ENCODE results near the gene LRFN3.
"Not testable (repeated sequence)": the region's sequence is repeated elsewhere in the genome, so short reads cannot be mapped to it uniquely, and the experiment has no call there.

LRFN3 gene

DNA sequence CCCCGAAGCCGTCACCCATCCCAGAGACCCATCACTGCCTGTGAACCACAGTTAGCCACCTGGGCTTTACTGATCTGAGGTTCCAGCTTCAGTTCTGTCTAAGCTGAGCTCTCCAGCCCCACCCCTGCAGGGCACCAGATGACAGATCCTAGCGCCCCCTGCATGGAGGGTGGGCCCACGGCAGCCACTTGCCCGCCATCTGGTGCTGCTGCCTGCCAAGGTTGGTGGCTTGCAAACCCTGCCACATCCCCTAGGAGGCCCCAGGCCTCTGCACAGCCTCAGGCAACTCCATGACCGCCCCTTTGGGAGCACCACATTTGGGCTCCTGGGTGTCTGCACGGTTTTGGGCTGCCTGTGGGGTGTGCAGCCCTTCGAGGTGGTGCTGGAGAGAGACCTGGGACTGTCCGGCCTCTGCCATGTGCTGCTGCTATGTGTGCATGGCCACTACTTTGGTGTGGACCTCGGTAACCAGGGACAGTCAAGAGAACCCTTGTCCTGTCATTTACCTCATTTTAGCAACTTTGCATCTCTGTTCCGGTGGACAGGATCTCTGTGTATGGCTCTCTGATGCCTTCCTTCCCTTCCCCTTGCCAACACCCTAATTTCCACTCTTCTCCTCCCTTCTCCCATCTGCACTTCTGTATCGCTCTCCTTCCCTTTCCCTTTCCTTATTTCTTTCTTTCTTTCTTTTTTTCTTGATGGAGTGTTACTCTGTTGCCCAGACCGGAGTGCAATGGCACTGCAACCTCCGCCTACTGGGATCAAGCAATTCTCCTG lies 41.5 kb downstream of the LRFN3 start:
- peak; percentile 11 to 14 for DNase-seq

DNA sequence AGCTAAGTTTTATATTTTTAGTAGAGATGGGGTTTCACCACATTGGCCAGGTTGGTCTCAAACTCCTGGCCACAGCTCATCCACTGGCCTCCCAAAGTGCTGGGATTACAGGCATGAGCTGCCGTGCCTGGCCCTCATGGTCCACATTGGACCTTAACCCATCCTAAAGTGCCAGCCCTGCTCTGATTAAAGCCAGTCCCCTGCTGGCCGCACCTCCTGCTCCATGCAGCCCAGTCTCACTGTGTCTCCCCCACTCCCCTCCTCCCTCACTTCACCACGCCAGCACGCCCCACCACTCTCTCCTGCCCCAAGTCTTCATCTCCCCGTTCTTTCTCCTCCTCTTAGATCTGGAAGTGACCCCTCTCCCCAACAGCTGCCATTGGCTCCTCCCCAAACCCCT lies 42.1 kb downstream of the LRFN3 start:
- DNase-seq, result no peak

DNA sequence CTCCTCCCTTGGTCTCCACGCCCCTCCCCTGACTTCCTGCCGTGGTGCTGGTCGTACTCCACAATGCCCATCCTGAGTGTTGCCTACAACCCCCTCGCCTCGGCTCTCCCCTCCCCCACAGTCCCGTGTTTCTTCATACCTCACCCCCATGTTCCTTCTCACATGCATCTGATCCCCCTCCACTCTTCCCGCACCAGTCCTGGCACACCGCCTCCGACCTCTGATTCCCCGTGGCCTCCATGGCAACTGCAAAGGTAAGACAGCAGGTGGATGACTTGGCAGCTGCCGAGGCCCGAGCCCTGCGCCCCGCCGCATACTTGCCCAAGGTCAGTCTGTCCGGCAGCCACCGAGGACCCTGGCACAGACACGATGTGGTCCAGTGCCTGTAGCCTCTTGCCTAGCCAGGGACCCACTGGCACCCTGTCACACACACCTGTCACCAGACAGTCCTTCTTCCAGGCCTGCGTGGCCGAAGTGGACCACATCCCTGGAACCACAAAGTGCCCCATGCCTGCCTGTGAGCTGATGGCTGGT lies 42.7 kb downstream of the LRFN3 start:
- DNase-seq, result no peak

DNA sequence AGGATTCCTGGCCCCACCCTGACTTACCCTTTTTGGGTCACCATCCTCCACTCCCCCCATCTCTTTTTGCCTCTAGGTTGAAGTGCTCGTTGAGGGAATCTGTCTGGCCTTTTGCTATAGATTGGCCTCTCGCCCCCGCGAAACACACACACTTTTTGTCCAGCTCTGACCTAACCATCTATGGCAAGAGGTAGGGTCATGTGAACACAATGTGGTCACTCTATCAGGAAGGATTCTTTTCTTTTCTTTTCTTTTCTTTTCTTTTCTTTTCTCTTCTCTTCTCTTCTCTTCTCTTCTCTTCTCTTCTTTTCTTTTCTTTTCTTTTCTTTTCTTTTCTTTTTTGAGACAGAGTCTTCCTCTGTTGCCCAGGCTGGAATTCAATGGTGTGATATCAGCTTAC lies 44.8 kb downstream of the LRFN3 start:
- not testable (repeated sequence) for DNase-seq

DNA sequence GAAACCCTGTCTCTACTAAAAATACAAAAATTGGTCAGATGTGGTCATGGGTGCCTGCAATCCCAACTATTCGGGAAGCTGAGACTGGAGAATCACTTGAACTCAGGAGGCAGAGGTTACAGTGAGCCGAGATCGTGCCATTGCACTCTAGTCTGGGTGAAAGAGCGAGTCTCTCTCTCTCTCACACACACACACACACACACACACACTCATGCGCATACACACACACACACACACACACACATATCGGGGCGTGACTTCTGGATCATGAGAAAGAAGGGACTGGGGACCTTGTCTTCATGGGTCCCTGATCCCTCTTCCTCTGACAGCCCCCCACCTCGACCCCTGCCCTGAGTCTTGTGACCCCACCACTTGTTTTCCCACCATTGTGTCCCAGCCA lies 47.0 kb downstream of the LRFN3 start:
- DNase-seq, result no peak

DNA sequence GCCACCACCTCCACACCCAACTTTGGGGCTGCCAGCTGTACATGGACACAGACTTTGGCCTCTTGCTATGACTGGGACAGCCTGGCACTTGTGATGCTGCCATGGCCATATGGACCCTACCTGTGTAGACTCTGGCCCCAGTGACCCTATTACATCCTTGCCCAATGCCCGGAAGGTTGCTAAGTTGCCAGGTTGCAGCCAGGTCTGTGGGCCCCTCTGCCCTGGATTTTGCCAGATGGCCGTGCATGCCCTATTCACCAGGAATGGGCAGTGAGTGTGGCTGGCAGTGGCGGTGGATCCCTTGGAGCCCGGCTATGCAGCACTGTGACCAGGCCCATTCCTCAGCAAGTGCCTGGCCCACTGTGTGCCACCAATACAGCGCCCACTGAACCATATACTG lies 49.9 kb downstream of the LRFN3 start:
- no peak for DNase-seq

DNA sequence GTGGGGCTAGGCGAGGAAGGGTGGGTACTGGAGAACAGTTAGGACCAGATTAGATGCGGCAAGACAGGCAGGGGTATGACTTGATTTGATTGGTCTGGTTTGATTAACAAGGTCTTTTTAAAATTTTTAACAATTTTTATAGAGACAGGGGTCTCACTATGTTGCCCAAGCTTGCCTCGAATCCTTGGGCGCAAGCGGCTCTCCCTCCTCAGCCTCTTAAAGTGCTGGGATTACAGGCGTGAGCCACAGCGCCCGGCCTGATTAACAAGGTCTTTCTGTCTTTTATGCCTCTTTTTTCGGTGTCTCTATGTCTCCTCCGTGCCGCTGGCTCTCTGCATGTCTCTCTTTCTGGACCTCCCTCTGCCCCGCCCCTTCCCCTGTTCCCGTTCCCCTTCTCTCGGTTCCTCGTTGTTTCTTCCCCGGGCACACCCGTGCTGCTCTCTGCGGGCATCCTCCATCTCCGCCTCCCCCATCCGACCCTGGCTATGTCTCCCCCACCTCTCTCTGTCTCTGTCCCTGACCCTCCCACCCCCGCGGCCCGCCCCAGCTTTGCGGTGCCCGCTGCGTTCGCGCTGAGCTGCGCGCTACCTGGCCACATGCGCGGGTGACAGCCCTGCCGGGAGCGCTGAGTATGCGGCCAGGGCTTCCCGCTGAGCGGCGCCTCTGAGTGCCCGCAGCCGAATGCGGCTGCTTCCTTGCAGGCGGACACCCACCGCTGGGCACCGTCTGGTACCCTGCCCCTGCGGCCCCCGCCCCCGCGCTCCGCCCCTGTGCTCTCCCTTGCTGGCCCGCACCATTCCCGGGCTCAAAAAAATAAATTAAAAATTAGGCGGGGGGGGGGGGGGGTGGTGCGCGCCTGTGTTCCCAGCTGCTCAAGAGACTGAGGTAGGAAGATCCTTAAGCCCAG lies 50.7 kb downstream of the LRFN3 start:
- peak; percentile 13 to 46 for DNase-seq

DNA sequence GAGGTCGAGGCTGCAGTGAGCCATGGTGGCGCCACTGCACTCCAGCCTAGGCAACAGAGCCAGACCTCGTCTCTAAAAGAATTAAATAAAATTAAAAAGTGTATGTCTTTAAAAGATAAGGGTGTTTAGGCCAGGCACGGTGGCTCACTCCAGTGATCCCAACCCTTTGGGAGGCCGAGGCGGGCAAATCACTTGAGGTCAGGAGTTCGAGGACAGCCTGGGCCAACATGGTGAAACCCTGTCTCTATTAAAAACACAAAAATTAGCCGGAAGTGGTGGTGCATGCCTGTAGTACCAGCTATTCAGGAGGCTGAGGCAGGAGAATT lies 51.4 kb downstream of the LRFN3 start:
- DNase-seq, result no peak

DNA sequence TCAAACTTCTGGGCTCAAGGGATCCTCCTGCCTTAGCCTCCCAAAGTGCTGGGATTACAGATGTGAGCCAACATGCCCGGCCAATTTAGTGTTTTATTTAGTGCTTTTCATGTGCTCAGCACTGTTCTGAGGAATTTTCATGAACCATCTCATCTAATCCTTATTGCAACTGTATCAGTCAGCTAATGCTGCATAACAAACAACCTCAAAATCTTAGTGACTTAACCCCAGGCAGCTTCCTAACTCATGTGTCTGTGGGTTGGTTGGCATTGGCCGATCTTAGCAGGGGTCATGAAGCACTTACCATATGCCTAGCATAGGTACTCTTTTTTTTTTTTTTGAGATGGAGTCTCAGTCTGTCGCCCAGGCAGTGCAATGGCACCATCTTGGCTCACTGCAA lies 52.6 kb downstream of the LRFN3 start:
- DNase-seq, result no peak

DNA sequence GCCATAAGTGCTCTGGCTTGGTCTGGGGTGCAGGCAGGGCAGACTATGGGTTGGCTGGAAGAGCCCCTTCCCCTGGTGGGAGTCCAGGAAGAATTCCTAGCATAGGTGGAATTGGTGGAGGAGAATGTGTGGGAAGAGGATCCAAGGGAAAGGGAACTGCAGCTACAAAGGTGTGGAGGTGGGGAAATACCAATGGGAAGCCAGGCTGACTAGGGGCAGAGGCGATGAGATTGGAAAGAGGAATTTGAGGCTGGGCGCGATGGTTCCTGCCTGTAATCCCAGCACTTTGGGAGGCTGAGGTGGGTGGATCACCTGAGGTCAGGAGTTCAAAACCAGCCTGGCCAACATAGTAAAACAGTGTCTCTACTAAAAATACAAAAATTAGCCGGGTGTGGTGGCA lies 54.0 kb downstream of the LRFN3 start:
- no peak for DNase-seq

DNA sequence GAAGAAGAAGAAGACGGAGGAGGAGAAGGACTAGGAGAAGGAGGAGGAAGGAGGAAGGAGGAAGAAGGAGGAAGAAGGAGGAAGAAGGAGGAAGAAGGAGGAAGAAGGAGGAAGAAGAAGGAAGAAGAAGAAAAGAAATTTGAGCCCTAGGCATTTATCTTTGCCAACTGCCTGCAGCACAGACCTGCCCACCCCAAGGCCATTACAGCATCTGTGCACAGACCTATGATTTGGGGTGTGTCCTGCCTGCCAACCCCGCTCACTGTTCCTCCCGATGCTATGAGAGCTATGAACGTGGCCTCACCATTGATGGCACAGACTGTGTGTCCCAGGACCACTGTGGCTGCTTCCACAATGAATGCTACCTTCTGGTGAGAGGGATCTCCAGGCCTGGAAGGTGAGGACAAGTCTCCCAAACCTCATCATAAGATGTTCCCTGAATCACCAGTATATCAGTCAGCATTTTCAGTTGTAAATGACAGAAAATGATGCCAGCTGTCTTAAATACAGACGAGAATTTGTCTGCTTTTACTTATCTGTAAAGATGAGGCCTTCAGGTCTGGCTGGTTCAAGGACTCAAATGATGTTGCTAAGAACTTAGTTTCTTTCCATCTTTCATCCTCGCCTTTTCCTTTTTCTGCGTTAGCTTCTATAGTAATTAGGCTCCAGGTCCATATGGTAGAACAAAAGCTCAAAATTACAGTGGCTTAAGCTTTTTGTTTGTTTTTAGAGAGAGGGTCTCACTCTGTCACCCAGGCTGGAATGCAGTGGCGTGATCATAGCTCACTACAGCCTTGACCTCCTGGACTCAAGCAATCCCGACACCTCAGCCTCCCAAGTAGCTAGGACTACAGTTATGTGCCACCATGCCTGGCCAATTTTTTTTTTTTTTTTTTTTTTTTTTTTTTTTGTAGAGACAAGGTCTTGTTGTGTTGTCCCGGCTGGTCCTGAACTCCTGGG lies 54.9 kb downstream of the LRFN3 start:
- no peak for DNase-seq

DNA sequence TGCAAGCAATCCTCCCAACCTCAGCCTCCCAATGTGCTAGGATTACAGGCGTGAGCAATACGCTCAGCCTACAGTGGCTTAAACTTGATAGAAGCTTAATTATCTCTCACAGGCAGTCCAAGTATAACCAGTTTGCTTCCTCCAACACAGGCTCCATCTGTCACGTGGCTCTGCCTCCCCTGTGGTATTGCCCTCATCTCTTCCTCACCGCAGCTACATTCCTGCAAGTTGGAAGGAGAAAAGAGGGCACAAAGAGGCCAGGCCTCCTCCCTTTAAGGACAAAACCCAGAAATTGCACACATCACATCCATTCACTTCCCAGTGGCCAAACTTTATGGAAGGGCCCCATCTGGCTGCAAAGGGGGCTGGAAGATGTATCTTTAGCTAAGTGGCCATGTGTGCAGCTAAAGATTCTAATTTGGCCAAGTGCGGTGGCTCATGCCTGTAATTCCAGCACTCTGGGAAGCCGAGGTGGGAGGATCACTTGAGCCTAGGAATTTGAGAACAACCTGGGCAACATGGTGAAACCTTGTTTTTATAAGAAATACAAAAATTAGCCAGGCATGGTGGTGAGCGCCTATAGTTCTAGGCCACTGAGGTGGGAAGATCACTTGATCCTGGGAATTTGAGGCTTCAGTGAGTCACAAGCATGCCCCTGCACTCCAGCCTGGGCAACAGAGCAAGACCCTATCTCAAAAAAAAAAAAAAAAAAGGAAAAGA lies 55.7 kb downstream of the LRFN3 start:
- no peak for DNase-seq

DNA sequence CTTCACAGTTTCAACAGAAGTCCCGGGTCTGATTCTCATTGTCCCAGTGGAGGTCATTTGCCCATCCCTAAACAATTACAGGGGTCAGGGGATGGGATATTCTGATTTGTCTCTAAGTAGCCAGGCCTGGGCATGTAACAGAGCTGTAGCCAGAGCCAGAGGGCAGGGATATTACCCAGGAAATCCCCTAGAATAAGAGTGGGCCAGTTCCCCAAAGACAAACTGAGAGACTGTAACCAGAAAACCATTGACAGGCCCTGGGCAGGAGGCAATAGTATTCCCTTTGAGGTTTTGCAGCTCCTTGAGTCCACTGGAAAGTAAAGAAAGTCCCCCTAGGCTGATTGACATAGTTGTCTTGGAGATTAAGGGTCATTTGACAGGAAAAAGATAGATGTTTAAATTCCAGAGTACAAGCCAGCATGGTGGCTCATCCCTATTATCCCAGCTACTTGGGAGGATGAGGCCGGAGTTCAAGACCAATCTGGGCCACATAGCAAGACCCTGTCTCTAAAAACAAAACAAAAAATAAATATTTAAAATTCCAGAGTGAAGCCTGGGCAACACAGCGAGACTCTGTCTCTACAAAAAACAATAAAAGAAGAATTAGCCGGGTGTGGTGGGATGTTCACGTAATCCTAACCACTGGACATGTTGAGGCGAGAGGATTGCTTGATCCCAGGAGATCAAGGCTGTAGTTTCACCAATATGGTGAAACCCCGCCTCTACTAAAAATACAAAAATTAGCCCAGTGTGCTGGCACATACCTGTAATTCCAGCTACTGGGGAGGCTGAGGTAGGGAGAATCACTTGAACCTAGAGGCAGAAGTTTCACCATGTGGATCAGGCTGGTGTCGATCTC lies 57.0 kb downstream of the LRFN3 start:
- no peak for DNase-seq

DNA sequence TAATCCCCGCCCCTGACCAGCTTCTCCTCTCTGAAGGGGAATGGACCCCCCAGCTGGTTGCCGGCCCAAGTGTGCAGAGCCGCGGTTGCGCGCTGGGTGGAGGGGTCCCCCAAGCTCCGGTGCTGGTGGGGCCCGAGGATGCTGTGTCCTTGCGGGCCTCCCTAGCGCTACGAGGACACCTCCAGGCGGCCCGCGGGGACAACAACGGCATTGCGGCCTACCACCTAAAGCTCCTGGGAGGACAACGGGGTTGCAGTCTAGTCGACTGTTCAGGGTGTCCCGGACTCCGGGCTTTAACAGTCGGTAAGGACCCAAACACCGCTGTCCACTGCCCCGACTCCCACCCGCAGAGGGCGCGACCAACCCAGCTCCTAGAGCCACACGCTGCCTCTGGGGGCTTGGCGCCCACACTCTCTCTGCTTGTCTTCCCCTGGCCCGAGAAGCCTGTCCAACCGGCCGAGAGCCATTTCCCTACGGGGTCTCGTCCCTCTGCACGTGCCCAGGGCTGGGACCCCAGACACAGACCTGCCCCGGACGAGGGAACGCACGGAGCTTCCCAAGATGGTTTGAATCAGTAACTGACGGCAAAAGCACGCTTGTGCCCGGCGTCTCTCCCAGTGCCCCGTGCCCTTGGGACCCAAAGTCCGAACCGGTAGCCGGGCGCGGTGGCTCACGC lies 57.9 kb downstream of the LRFN3 start:
- no peak for DNase-seq
